Fibroblast of the conjunctiva (primary cell): ENCODE results near the gene HSPA12A.

Experiments used
- DNase-seq: peaks from one replicate; pipeline ENCODE4 v3.0.0-alpha.2; 2010; ENCODE audit warnings: low read depth

Gene HSPA12A

GRCh38 chr10:116743266-116744064 lies 1.1 kb upstream of the HSPA12A start:
- no peak for DNase-seq

- no peak for DNase-seq
Observed at GRCh38 chr10:116741391-116742351, 695 bp downstream of the HSPA12A start.

- no peak for DNase-seq
Observed at GRCh38 chr10:116740971-116741370, 1.4 kb downstream of the HSPA12A start.

GRCh38 chr10:116738339-116738738 lies 4.0 kb downstream of the HSPA12A start:
- no peak for DNase-seq

GRCh38 chr10:116737627-116738327 lies 4.6 kb downstream of the HSPA12A start:
- no peak for DNase-seq

- DNase-seq: no peak
Observed at GRCh38 chr10:116733566-116733965, 8.8 kb downstream of the HSPA12A start.

GRCh38 chr10:116732573-116732972 lies 9.8 kb downstream of the HSPA12A start:
- no peak for DNase-seq

- no peak for DNase-seq
Observed at GRCh38 chr10:116730464-116731260, 11.7 kb downstream of the HSPA12A start.

- DNase-seq: no peak
Observed at GRCh38 chr10:116729243-116729642, 13.1 kb downstream of the HSPA12A start.

- no peak for DNase-seq
Observed at GRCh38 chr10:116728526-116729096, 13.8 kb downstream of the HSPA12A start.

- no peak for DNase-seq
Observed at GRCh38 chr10:116723428-116724281, 18.7 kb downstream of the HSPA12A start.

GRCh38 chr10:116722736-116723427 lies 19.5 kb downstream of the HSPA12A start:
- no peak for DNase-seq

- DNase-seq: no peak
Observed at GRCh38 chr10:116721547-116722392, 20.6 kb downstream of the HSPA12A start.

- no peak for DNase-seq
Observed at GRCh38 chr10:116720668-116721546, 21.5 kb downstream of the HSPA12A start.

- DNase-seq: no peak
Observed at GRCh38 chr10:116720241-116720643, 22.1 kb downstream of the HSPA12A start.

GRCh38 chr10:116719804-116720203 lies 22.6 kb downstream of the HSPA12A start:
- DNase-seq: no peak

GRCh38 chr10:116718058-116718457 lies 24.3 kb downstream of the HSPA12A start:
- DNase-seq: no peak

- DNase-seq: no peak
Observed at GRCh38 chr10:116716381-116716780, 26.0 kb downstream of the HSPA12A start.
